ENCODE data around the gene ZNF143.
"Not testable (repeated sequence)": the region's sequence is repeated elsewhere in the genome, so short reads cannot be mapped to it uniquely, and the experiment has no call there.

The ZNF143 gene

GRCh38 chr11:9524001-9524400, 63.2 kb downstream of the ZNF143 start:
- Mint-ChIP-seq H3K9me3 (ENCODE audit: low read depth) (no peaks in the 10 kb centered on the region), H3K27me3 (no peaks in the 10 kb centered on the region), H3K4me1 (ENCODE audit: low read depth) (no peaks in the 10 kb centered on the region), H3K27ac (no peak overlapping the region), H3K36me3 (peaks cover 7% of the 10 kb centered on the region), H3K4me3 (no peak overlapping the region)

- peaks cover 7% of the 10 kb centered on the region for H3K36me3 Mint-ChIP-seq
- no peak overlapping the region for H3K4me3 Mint-ChIP-seq
- H3K27ac Mint-ChIP-seq, result no peak overlapping the region
- H3K9me3 Mint-ChIP-seq (ENCODE audit: low read depth), result no peaks in the 10 kb centered on the region
- no peaks in the 10 kb centered on the region for H3K27me3 Mint-ChIP-seq
- H3K4me1 Mint-ChIP-seq (ENCODE audit: low read depth), result no peaks in the 10 kb centered on the region
Measured at GRCh38 chr11:9525116-9525515, 64.3 kb downstream of the ZNF143 start.

GRCh38 chr11:9527481-9528135, 66.8 kb downstream of the ZNF143 start:
- H3K4me3 Mint-ChIP-seq, result no peak overlapping the region
- no peaks in the 10 kb centered on the region for H3K9me3 Mint-ChIP-seq (ENCODE audit: low read depth)
- H3K27ac Mint-ChIP-seq, result no peak overlapping the region
- H3K36me3 Mint-ChIP-seq, result peaks cover 7% of the 10 kb centered on the region
- no peaks in the 10 kb centered on the region for H3K27me3 Mint-ChIP-seq
- no peaks in the 10 kb centered on the region for H3K4me1 Mint-ChIP-seq (ENCODE audit: low read depth)

GRCh38 chr11:9528136-9528501, 67.3 kb downstream of the ZNF143 start:
- Mint-ChIP-seq H3K4me1 (ENCODE audit: low read depth) (no peaks in the 10 kb centered on the region), H3K27me3 (no peaks in the 10 kb centered on the region), H3K9me3 (ENCODE audit: low read depth) (no peaks in the 10 kb centered on the region), H3K36me3 (peaks cover 5% of the 10 kb centered on the region), H3K4me3 (no peak overlapping the region), H3K27ac (no peak overlapping the region)

- H3K9me3 Mint-ChIP-seq (ENCODE audit: low read depth), result no peaks in the 10 kb centered on the region
- no peak overlapping the region for H3K4me3 Mint-ChIP-seq
- H3K27ac Mint-ChIP-seq, result no peak overlapping the region
- H3K27me3 Mint-ChIP-seq, result no peaks in the 10 kb centered on the region
- H3K36me3 Mint-ChIP-seq, result peaks cover 5% of the 10 kb centered on the region
- H3K4me1 Mint-ChIP-seq (ENCODE audit: low read depth), result no peaks in the 10 kb centered on the region
Measured at GRCh38 chr11:9528573-9529333, 67.9 kb downstream of the ZNF143 start.

- no peaks in the 10 kb centered on the region for H3K4me1 Mint-ChIP-seq (ENCODE audit: low read depth)
- no peak overlapping the region for H3K27ac Mint-ChIP-seq
- H3K27me3 Mint-ChIP-seq, result no peaks in the 10 kb centered on the region
- no peak overlapping the region for H3K4me3 Mint-ChIP-seq
- H3K36me3 Mint-ChIP-seq, result peaks cover 5% of the 10 kb centered on the region
- H3K9me3 Mint-ChIP-seq (ENCODE audit: low read depth), result no peaks in the 10 kb centered on the region
Measured at GRCh38 chr11:9529334-9529650, 68.5 kb downstream of the ZNF143 start.

- Mint-ChIP-seq H3K27ac (no peak overlapping the region), H3K4me1 (ENCODE audit: low read depth) (no peaks in the 10 kb centered on the region), H3K27me3 (no peaks in the 10 kb centered on the region), H3K9me3 (ENCODE audit: low read depth) (no peaks in the 10 kb centered on the region), H3K4me3 (no peak overlapping the region), H3K36me3 (peaks cover 5% of the 10 kb centered on the region)
Measured at GRCh38 chr11:9530020-9530621, 69.3 kb downstream of the ZNF143 start.

- H3K27me3 Mint-ChIP-seq, result no peaks in the 10 kb centered on the region
- no peaks in the 10 kb centered on the region for H3K4me1 Mint-ChIP-seq (ENCODE audit: low read depth)
- H3K27ac Mint-ChIP-seq, result no peak overlapping the region
- H3K36me3 Mint-ChIP-seq, result peaks cover 5% of the 10 kb centered on the region
- no peaks in the 10 kb centered on the region for H3K9me3 Mint-ChIP-seq (ENCODE audit: low read depth)
- no peak overlapping the region for H3K4me3 Mint-ChIP-seq
Measured at GRCh38 chr11:9530901-9531625, 70.3 kb downstream of the ZNF143 start.

GRCh38 chr11:9533058-9533457, 72.2 kb downstream of the ZNF143 start:
- no peak overlapping the region for H3K27ac Mint-ChIP-seq
- H3K4me1 Mint-ChIP-seq (ENCODE audit: low read depth), result no peaks in the 10 kb centered on the region
- no peaks in the 10 kb centered on the region for H3K27me3 Mint-ChIP-seq
- no peaks in the 10 kb centered on the region for H3K36me3 Mint-ChIP-seq
- no peaks in the 10 kb centered on the region for H3K9me3 Mint-ChIP-seq (ENCODE audit: low read depth)
- H3K4me3 Mint-ChIP-seq, result no peak overlapping the region

GRCh38 chr11:9533736-9534473, 73.1 kb downstream of the ZNF143 start:
- Mint-ChIP-seq H3K36me3 (no peaks in the 10 kb centered on the region), H3K9me3 (ENCODE audit: low read depth) (no peaks in the 10 kb centered on the region), H3K27me3 (no peaks in the 10 kb centered on the region), H3K4me1 (ENCODE audit: low read depth) (no peaks in the 10 kb centered on the region), H3K4me3 (no peak overlapping the region), H3K27ac (no peak overlapping the region)

- Mint-ChIP-seq H3K4me1 (ENCODE audit: low read depth) (no peaks in the 10 kb centered on the region), H3K27me3 (no peaks in the 10 kb centered on the region), H3K9me3 (ENCODE audit: low read depth) (no peaks in the 10 kb centered on the region), H3K36me3 (no peaks in the 10 kb centered on the region), H3K27ac (no peak overlapping the region), H3K4me3 (no peak overlapping the region)
Measured at GRCh38 chr11:9535189-9535781, 74.5 kb downstream of the ZNF143 start.

GRCh38 chr11:9538548-9538947, 77.7 kb downstream of the ZNF143 start:
- H3K9me3 Mint-ChIP-seq (ENCODE audit: low read depth), result no peaks in the 10 kb centered on the region
- no peaks in the 10 kb centered on the region for H3K36me3 Mint-ChIP-seq
- H3K27ac Mint-ChIP-seq, result no peak overlapping the region
- no peaks in the 10 kb centered on the region for H3K4me1 Mint-ChIP-seq (ENCODE audit: low read depth)
- no peaks in the 10 kb centered on the region for H3K27me3 Mint-ChIP-seq
- no peak overlapping the region for H3K4me3 Mint-ChIP-seq

- not testable (repeated sequence) for H3K4me1 Mint-ChIP-seq (ENCODE audit: low read depth); H3K36me3 Mint-ChIP-seq; H3K27me3 Mint-ChIP-seq
Measured at GRCh38 chr11:9549216-9549615, 88.4 kb downstream of the ZNF143 start.

GRCh38 chr11:9550191-9550628, 89.4 kb downstream of the ZNF143 start:
- Mint-ChIP-seq H3K9me3 (ENCODE audit: low read depth) (no peaks in the 10 kb centered on the region), H3K27ac (no peak overlapping the region), H3K36me3 (peaks cover 4% of the 10 kb centered on the region), H3K4me1 (ENCODE audit: low read depth) (no peaks in the 10 kb centered on the region), H3K4me3 (no peak overlapping the region), H3K27me3 (no peaks in the 10 kb centered on the region)

More at GRCh38 chr11:9549216-9549615, 88.4 kb downstream of the ZNF143 start:
- not testable (repeated sequence) for H3K27ac Mint-ChIP-seq; H3K4me3 Mint-ChIP-seq; H3K9me3 Mint-ChIP-seq (ENCODE audit: low read depth)

Data from activated naive CD8-positive, alpha-beta T cell (primary cell).